Lower lobe of right lung (tissue), 2 donors: ENCODE data around the gene MCOLN3. TPM values are rescaled to one million over a fixed set of nuclear protein-coding genes. Genes with fewer than 3 reads are reported as not detected.

Experiments used
- ATAC-seq, 2 donors: fragments of 200-7000 bp; cut with Tn5 transposase; one replicate each; pipeline ENCODE4 v1.9.1; 2020 to 2022; ENCODE audit warnings: mild to moderate bottlenecking in 2 of 2, moderate library complexity in 2 of 2
- DNase-seq: peaks from one replicate; pipeline ENCODE4 v3.0.0-alpha.2; 2020
- H3K27ac ChIP-seq: fragments of 200-600 bp; one replicate; pipeline ENCODE4 v1.8.0; 2022
- H3K27me3 ChIP-seq: fragments of 200-600 bp; one replicate; pipeline ENCODE4 v1.8.0; 2022; ENCODE audit warnings: low read depth
- H3K36me3 ChIP-seq: fragments of 200-600 bp; one replicate; pipeline ENCODE4 v1.8.0; 2022; ENCODE audit warnings: mild to moderate bottlenecking
- H3K4me1 ChIP-seq: fragments of 200-600 bp; one replicate; pipeline ENCODE4 v1.8.0; 2022
- H3K4me3 ChIP-seq: fragments of 200-600 bp; one replicate; pipeline ENCODE4 v1.8.0; 2022; ENCODE audit warnings: mild to moderate bottlenecking
- H3K9me3 ChIP-seq: fragments of 200-600 bp; one replicate; pipeline ENCODE4 v1.8.0; 2022
- intact Hi-C: fragments of 100-400 bp; cut with DNase I; formaldehyde crosslinking; loops from one replicate; pipeline ENCODE4 v1.11.0; 2022
- total RNA-seq: library from RNA; stranded (reverse); fragmentation: NEBNext Ultra II Directional; extraction: Animal tissue kit (Norgen Biotek cat#: 25700); gene quantifications from one replicate; pipeline ENCODE4 v1.2.1, GENCODE V29; 2021
- TF ChIP-seq, protein P1 (sequence below): fragments of 200-600 bp; IDR thresholded peaks from one replicate; pipeline ENCODE4 v1.8.0; 2022; ENCODE audit warnings: antibody characterized with exemption, mild to moderate bottlenecking
- donor health status: DM: no; HTN: yes; CAD: no; lungs with severe emphysema.

Gene MCOLN3
- total RNA-seq, 1 donor from 2014 or later = 7.6 TPM

DNA sequence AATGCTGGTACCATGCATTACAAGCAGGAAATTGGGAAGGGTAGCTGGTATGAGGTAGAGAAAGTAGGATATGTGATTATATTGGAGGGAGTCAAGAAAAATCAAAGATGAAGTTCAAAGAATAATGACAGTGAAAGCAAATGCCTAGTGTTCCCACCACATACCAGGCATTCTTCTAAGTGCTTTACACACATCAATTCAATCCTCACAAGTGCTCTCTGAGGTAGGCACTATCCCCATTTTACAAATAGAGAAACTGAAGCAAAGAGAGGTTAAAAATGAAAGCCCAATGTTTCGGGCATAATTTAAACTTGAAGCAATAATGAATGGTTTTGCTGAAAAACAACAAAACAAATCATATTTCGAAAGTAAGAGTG lies 40.1 kb upstream of the MCOLN3 start:
- TF ChIP-seq, protein P1, sequence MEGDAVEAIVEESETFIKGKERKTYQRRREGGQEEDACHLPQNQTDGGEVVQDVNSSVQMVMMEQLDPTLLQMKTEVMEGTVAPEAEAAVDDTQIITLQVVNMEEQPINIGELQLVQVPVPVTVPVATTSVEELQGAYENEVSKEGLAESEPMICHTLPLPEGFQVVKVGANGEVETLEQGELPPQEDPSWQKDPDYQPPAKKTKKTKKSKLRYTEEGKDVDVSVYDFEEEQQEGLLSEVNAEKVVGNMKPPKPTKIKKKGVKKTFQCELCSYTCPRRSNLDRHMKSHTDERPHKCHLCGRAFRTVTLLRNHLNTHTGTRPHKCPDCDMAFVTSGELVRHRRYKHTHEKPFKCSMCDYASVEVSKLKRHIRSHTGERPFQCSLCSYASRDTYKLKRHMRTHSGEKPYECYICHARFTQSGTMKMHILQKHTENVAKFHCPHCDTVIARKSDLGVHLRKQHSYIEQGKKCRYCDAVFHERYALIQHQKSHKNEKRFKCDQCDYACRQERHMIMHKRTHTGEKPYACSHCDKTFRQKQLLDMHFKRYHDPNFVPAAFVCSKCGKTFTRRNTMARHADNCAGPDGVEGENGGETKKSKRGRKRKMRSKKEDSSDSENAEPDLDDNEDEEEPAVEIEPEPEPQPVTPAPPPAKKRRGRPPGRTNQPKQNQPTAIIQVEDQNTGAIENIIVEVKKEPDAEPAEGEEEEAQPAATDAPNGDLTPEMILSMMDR = no peak
- H3K27ac ChIP-seq = no peak overlapping the region
- no peaks in the 10 kb centered on the region for H3K9me3 ChIP-seq
- intact Hi-C loops = no loop called here
- DNase-seq (no peak), ATAC-seq (peak in 1 of 2 donors; percentile 52)
- no peak overlapping the region for H3K4me3 ChIP-seq
- no peaks in the 10 kb centered on the region for H3K27me3 ChIP-seq
- no peaks in the 10 kb centered on the region for H3K36me3 ChIP-seq
- H3K4me1 ChIP-seq = no peaks in the 10 kb centered on the region

DNA sequence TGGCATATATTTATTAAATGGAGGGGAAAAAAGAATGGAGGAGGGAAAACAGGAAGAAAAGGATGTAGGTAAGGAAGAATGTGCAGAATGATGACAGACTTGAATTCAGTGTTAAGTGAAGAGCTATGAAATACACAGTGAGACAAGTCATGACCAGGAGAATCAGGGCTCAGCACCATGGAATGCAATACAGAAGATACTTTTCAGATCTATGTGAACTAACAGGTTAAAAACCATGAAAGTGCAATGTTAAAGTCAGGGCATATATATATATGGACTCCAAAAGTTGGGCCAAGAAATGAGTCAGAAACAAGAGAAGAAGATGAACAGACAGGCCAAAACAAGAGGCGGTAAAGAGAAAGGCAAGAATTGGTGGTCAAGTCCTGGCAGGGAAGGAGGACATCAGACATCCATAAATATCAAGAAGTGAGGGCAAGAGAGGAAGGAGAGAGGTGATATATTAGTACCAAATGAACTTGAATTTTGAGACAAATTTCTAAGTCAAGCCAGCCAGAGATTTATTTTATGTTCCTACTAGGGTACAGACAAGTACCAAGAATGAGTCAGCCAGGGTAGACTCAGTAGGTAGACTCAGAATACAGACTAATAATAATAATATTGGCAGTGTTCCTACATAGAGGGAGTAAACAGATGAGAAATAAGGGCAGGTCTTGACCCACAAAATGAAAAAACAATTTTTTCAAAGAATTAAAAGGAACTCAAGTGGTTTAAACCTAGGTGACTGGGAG lies 39.5 kb upstream of the MCOLN3 start:
- Histone ChIP-seq H3K27me3 (no peaks in the 10 kb centered on the region), H3K4me3 (no peak overlapping the region), H3K9me3 (no peaks in the 10 kb centered on the region), H3K36me3 (no peaks in the 10 kb centered on the region), H3K4me1 (no peaks in the 10 kb centered on the region), H3K27ac (no peak overlapping the region)
- intact Hi-C loops = no loop called here
- DNase-seq (no peak), ATAC-seq (peak in 1 of 2 donors; percentile 64)
- TF ChIP-seq, protein P1 = no peak

DNA sequence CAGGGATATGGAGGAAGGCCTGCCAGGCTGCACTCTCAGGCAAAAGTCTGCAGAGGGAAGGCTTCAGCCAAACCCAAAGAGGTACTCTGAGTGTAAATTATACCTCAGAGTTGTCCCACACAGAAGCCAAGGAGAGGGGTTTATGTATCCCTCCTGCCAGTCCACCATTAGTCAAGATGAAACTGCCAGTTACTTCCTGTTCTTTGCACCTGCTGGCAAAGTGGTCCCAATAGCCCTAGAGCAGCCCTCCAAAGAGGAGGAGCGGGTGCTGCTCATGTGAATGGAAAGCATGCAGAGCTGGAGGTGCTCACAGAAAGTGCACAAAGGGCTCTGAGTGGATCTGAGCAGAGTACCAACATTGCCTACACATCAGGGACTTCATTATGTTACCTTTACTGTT lies 37.1 kb upstream of the MCOLN3 start:
- TF ChIP-seq, protein P1 = no peak
- Histone ChIP-seq H3K27me3 (no peaks in the 10 kb centered on the region), H3K27ac (no peak overlapping the region), H3K9me3 (no peaks in the 10 kb centered on the region), H3K4me1 (no peaks in the 10 kb centered on the region), H3K4me3 (no peak overlapping the region), H3K36me3 (no peaks in the 10 kb centered on the region)
- ATAC-seq (no peak), DNase-seq (no peak)
- intact Hi-C loops = no loop called here

DNA sequence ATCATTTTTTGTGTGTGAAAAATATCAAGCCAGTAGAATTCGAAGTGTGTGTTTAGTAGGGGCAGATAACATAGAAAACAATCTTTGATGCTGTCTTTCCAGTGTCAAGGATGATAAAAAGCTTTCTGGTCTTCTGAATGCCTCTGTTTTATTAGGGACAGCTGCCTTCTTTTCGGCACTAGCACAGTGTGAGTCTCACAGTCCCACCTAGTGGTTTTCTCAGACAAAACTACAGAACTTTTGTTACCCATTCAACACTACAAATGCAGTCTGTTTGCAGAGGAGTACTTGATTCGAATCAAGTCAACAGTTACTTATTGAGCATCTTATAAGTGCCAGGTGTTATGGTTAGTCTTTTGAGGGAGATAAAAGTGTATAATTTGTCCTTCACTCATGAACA lies 30.6 kb upstream of the MCOLN3 start:
- DNase-seq (no peak), ATAC-seq (no peak)
- H3K36me3 ChIP-seq = no peaks in the 10 kb centered on the region
- no peak overlapping the region for H3K27ac ChIP-seq
- no peaks in the 10 kb centered on the region for H3K4me1 ChIP-seq
- H3K4me3 ChIP-seq = no peak overlapping the region
- intact Hi-C loops = no loop called here
- TF ChIP-seq, protein P1 = no peak
- H3K9me3 ChIP-seq = no peaks in the 10 kb centered on the region
- no peaks in the 10 kb centered on the region for H3K27me3 ChIP-seq

DNA sequence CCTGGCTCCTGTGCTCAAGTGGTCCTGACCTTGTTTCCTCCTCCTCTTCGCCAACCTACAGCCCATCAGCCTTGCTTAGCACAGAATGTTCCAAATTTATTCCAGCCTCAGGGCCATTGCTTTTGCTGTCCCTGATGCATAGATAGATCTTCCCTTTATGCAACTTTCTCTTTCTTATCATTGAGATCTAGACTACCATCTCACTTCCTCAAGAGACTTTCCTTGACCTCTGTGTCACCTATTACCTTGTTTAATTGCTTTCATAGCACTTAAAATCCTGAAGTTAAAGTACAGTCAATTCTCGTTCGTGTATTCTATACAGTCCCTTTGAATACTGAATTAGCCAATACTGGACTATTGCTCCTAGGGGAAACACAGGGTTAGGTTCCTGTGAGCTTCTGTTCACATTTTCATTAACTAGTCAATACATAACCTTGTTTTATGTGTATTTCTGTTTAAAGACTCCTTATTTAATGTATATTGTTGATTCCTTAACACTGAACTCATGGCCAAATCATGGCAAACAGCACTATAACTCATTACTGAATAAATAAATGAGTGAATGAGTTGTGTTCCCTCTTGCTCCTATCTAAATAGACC lies 26.2 kb upstream of the MCOLN3 start:
- H3K36me3 ChIP-seq = no peaks in the 10 kb centered on the region
- TF ChIP-seq, protein P1 = no peak
- no peak overlapping the region for H3K27ac ChIP-seq
- H3K4me3 ChIP-seq = no peak overlapping the region
- H3K4me1 ChIP-seq = no peaks in the 10 kb centered on the region
- no peak for ATAC-seq
- H3K9me3 ChIP-seq = no peaks in the 10 kb centered on the region
- intact Hi-C loops = no loop called here
- no peaks in the 10 kb centered on the region for H3K27me3 ChIP-seq
- no peak for DNase-seq
